Measurements from ENCODE around the gene AAK1. TPM values are rescaled to one million over a fixed set of nuclear protein-coding genes. Genes with fewer than 3 reads are reported as not detected.
A peak's percentile ranks its signal among the peaks of the same experiment; 100 is the strongest.

Gene AAK1
- total RNA-seq, 1 donor from 2014 or later: 48.6 TPM

GRCh38 chr2:69495008-69495407, 148.5 kb downstream of the AAK1 start:
- DNase-seq (ENCODE audit: extremely low spot score in 2 of 2): no peak
- intact Hi-C loops (cut with DNase I): no loop called here
- Histone ChIP-seq H3K4me1 (no peaks in the 10 kb centered on the region), H3K9me3 (no peaks in the 10 kb centered on the region), H3K4me3 (no peak overlapping the region), H3K36me3 (no peaks in the 10 kb centered on the region), H3K27ac (no peak overlapping the region), H3K27me3 (no peaks in the 10 kb centered on the region)
- TF ChIP-seq POLR2A (IDR thresholded peaks at IDR 0.05) (no peak), POLR2AphosphoS5 (IDR thresholded peaks at IDR 0.05; ENCODE audit: insufficient read depth in 1 of 2, low read depth in 1 of 2) (no peak)
- TF ChIP-seq, protein P1, sequence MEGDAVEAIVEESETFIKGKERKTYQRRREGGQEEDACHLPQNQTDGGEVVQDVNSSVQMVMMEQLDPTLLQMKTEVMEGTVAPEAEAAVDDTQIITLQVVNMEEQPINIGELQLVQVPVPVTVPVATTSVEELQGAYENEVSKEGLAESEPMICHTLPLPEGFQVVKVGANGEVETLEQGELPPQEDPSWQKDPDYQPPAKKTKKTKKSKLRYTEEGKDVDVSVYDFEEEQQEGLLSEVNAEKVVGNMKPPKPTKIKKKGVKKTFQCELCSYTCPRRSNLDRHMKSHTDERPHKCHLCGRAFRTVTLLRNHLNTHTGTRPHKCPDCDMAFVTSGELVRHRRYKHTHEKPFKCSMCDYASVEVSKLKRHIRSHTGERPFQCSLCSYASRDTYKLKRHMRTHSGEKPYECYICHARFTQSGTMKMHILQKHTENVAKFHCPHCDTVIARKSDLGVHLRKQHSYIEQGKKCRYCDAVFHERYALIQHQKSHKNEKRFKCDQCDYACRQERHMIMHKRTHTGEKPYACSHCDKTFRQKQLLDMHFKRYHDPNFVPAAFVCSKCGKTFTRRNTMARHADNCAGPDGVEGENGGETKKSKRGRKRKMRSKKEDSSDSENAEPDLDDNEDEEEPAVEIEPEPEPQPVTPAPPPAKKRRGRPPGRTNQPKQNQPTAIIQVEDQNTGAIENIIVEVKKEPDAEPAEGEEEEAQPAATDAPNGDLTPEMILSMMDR (IDR thresholded peaks at IDR 0.05): no peak

GRCh38 chr2:69494126-69494525, 149.4 kb downstream of the AAK1 start:
- Histone ChIP-seq H3K4me3 (no peak overlapping the region), H3K27me3 (no peaks in the 10 kb centered on the region), H3K4me1 (no peaks in the 10 kb centered on the region), H3K27ac (no peak overlapping the region), H3K36me3 (no peaks in the 10 kb centered on the region), H3K9me3 (no peaks in the 10 kb centered on the region)
- TF ChIP-seq POLR2A (IDR thresholded peaks at IDR 0.05) (no peak), POLR2AphosphoS5 (IDR thresholded peaks at IDR 0.05; ENCODE audit: insufficient read depth in 1 of 2, low read depth in 1 of 2) (no peak)
- TF ChIP-seq, protein P1 (IDR thresholded peaks at IDR 0.05): no peak
- DNase-seq (ENCODE audit: extremely low spot score in 2 of 2): no peak
- intact Hi-C loops (cut with DNase I): no loop called here

DNA sequence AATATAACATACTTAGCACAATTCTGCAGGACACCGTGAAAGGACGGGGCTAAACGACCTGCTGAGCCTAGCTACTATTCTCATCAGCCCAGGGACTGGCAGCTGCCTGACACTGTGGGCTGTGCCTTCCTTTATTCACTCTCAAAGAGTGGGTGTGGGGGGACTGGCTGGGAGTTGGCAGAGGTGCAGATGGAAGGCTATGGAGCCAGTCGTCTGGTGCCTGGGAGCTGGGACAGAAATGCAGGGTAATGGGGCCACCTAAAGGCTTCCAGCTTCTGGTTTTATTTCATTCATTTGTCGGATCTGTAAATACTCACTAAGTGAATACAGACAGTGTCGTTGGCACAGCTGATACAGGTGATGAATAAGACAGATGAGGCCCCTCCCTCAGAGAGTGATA, 150.3 kb downstream of the AAK1 start:
- Histone ChIP-seq H3K9me3 (no peaks in the 10 kb centered on the region), H3K4me1 (no peaks in the 10 kb centered on the region), H3K36me3 (no peaks in the 10 kb centered on the region), H3K4me3 (no peak overlapping the region), H3K27ac (no peak overlapping the region), H3K27me3 (no peaks in the 10 kb centered on the region)
- TF ChIP-seq POLR2A (IDR thresholded peaks at IDR 0.05): no peak
- TF ChIP-seq, protein P1 (IDR thresholded peaks at IDR 0.05): no peak
- TF ChIP-seq POLR2AphosphoS5 (IDR thresholded peaks at IDR 0.05; ENCODE audit: insufficient read depth in 1 of 2, low read depth in 1 of 2): no peak
- DNase-seq (ENCODE audit: extremely low spot score in 2 of 2): no peak
- intact Hi-C loops (cut with DNase I): no loop called here

DNA sequence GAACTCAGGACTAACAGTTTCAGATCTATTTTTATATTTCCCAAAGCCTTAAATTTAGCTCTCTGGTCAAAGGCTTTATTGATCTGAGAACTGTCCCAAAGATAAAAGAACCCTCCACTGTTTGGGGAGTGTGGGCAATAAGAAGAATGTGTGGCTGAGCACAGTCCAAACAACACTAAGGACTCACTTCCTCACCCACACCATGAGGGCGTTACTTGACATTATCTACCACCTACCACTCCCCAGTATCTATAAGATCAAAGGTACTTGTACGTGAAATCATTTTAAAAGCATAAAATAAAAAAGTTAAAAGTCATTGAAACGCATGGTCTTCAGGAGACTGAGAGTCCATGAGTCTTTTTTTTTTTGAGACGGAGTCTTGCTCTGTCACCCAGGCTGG, 151.7 kb downstream of the AAK1 start:
- Histone ChIP-seq H3K4me1 (no peaks in the 10 kb centered on the region), H3K9me3 (no peaks in the 10 kb centered on the region), H3K36me3 (peaks cover 0 to 5% of the 10 kb centered on the region in 2 donors), H3K27me3 (no peaks in the 10 kb centered on the region), H3K4me3 (no peak overlapping the region), H3K27ac (no peak overlapping the region)
- no peak for DNase-seq (ENCODE audit: extremely low spot score in 2 of 2)
- TF ChIP-seq, protein P1 (IDR thresholded peaks at IDR 0.05): no peak
- TF ChIP-seq POLR2AphosphoS5 (IDR thresholded peaks at IDR 0.05; ENCODE audit: insufficient read depth in 1 of 2, low read depth in 1 of 2): no peak
- TF ChIP-seq POLR2A (IDR thresholded peaks at IDR 0.05): no peak
- intact Hi-C loops (cut with DNase I): no loop called here

DNA sequence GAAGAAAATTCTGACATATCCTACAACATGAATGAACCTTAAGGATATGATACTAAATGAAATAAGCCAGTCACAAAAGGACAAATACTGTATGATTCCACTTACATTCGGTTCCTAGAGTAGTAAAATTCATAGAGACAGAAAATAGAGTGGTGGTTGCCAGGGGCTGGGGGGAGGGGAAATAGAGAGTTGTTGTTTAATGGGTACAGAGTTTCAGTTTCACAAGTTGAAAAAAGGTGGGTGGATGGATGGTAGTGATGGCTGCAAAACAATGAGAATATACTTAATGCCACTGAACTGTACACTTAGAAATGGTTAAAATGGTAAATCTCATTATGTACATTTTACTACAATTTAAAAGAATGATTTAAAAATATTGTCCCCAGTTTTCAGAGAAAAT, 153.1 kb downstream of the AAK1 start:
- H3K9me3 ChIP-seq: no peaks in the 10 kb centered on the region
- intact Hi-C loops (cut with DNase I): no loop called here
- H3K27me3 ChIP-seq: no peaks in the 10 kb centered on the region
- peak overlapping the region; percentile 64 for H3K27ac ChIP-seq
- peaks cover 0 to 7% of the 10 kb centered on the region in 2 donors for H3K36me3 ChIP-seq
- H3K4me3 ChIP-seq: no peak overlapping the region
- H3K4me1 ChIP-seq: no peaks in the 10 kb centered on the region
- TF ChIP-seq, protein P1 (IDR thresholded peaks at IDR 0.05): no peak
- TF ChIP-seq POLR2AphosphoS5 (IDR thresholded peaks at IDR 0.05; ENCODE audit: insufficient read depth in 1 of 2, low read depth in 1 of 2) (no peak), POLR2A (IDR thresholded peaks at IDR 0.05) (no peak)
- no peak for DNase-seq (ENCODE audit: extremely low spot score in 2 of 2)
